ENCODE results near the gene HEXB. TPM values are rescaled to one million over a fixed set of nuclear protein-coding genes. Genes with fewer than 3 reads are reported as not detected.
A peak's percentile ranks its signal among the peaks of the same experiment; 100 is the strongest.

HEXB gene
- total RNA-seq: 103 TPM

- DNase-seq (ENCODE audit: low spot score) (peak; percentile 95), ATAC-seq (peak; percentile 98)
- intact Hi-C loops (cut with DNase I): no loop called here
Observed at GRCh38 chr5:74684900-74685851, at the start of gene HEXB. Gene HEXB, plus strand, starts transcription at chr5:74685233. Its CDS starts 28 bp downstream, at chr5:74685261.

- no peak for DNase-seq (ENCODE audit: low spot score)
- intact Hi-C loops (cut with DNase I): no loop called here
- no peak for ATAC-seq
Observed at GRCh38 chr5:74636149-74636548, 48.9 kb upstream of the HEXB start.

DNA sequence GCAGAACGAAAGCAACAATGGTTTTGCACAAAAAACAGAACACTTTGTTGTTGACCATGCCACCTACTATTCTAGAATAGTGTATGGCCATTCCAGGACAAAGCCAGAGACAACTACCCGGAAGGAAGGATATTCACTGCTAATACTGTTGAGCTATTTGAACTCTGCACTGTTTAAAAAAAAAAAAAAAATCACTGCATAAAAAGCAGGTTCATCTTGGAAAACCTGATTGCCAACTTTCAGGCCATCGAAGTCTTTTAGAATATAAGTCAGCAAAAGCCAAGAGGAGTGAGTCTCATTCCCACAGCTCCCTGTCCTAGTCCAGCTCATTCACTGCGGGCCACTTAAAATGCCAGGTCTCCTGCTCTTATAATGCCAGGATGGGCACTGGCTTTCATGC lies 48.5 kb upstream of the HEXB start:
- DNase-seq (ENCODE audit: low spot score) (no peak), ATAC-seq (no peak)
- intact Hi-C loops (cut with DNase I): no loop called here

DNA sequence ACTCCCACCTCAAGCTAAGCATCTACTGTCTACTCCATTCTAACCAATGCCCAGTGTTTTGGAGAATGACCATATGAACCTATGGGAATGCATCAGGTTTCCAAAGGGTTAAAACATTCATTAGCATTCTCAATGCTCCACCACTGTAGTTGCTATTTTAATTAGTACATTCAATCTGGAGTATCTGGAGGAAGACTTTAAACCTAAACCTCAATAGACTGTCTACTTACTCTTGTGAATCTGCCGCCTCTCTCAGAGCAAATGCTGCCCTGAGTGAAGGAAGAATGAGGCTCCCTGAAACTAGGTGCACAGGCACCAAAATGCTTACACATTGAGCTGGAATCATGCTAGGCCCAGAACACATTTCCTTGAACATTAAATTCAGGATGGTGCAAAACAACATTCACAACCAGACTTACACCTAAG lies 46.5 kb upstream of the HEXB start:
- intact Hi-C loops (cut with DNase I): no loop called here
- no peak for ATAC-seq

GRCh38 chr5:74638970-74639806 lies 45.8 kb upstream of the HEXB start:
- no peak for ATAC-seq
- intact Hi-C loops (cut with DNase I): no loop called here
- DNase-seq (ENCODE audit: low spot score): no peak

More for the DNA sequence above, 46.5 kb upstream of the HEXB start:
- DNase-seq (ENCODE audit: low spot score): no peak

- DNase-seq (ENCODE audit: low spot score): peak; percentile 70
- ATAC-seq: peak; percentile 38
- intact Hi-C loops (cut with DNase I): loop anchor here (10.0 kb wide), 2 partner anchors 605 to 1045 kb away; no protein-coding TSS in a partner anchor
Observed at GRCh38 chr5:74639807-74640449, 45.1 kb upstream of the HEXB start.

GRCh38 chr5:74640450-74640953 lies 44.5 kb upstream of the HEXB start, which contains the start of gene ENC1:
Gene ENC1, minus strand, starts transcription at chr5:74640728. Its CDS starts 4,243 bp downstream, at chr5:74636485.
- intact Hi-C loops (cut with DNase I): loop anchor here (10.0 kb wide), 2 partner anchors 606 to 1046 kb away; no protein-coding TSS in a partner anchor

GRCh38 chr5:74640954-74641734 lies 43.9 kb upstream of the HEXB start:
- ATAC-seq (peak; percentile 76), DNase-seq (ENCODE audit: low spot score) (peak; percentile 85)
- intact Hi-C loops (cut with DNase I): loop anchor here (10.0 kb wide), 2 partner anchors 606 to 1046 kb away; no protein-coding TSS in a partner anchor

More at GRCh38 chr5:74640450-74640953, 44.5 kb upstream of the HEXB start, which contains the start of gene ENC1:
- DNase-seq (ENCODE audit: low spot score) (peak; percentile 88), ATAC-seq (peak; percentile 91)

DNA sequence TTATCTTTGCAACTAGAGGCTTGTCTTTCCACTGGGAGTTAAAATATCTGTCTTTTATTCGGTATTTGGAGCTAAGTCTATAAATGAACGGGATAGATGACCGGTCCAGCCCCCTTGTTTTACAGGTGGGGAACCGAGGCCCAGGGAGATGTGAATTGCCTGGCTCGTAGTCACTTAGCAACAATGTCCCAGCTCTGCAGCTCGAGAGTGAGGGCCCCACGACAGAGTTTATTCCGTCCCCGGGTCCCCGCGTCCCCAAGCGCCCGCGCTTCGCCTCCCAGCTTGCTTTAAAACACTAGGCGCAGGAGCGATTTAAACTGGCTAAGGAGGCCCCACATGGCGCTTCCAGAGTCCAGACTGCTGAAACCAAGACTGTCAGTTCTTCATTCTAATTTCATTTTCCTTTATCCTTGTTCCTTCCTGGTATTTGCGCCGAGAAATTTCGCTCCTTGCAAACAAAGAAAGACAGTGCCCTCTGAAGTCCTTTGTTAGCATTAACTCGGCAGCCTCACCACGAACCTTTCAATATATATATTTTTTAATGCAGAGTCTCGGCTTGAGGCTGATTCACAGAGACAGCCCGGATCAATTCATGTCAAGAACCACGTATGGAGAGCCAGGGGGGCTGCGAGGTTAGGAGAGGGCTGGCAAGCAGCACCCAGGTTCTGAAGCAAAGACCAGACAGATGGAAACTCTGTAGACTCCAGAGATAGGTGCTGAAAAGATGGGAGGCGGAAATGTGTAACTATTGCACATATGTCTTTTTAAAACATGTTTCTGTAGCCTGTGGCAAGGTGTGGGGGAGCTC lies 43.1 kb upstream of the HEXB start:
- ATAC-seq (peak; percentile 61), DNase-seq (ENCODE audit: low spot score) (peak; percentile 66)
- intact Hi-C loops (cut with DNase I): loop anchor here (10.0 kb wide), 2 partner anchors 607 to 1047 kb away; no protein-coding TSS in a partner anchor

DNA sequence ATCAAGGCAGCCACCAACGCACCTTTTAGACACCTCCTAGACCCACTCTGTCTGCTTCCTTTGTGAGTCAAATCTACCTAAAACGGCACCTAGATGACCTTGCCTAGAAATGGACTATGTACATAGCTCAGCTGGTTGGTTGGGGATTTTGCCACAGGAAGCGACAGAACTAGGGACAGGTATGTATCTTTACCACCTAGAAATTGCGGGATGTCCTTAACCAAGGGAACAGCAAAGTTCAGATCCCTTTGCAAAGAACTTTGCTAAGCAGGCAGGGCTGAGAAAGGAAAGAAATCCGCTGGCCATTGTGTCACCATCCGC lies 42.5 kb upstream of the HEXB start:
- DNase-seq (ENCODE audit: low spot score): no peak
- intact Hi-C loops (cut with DNase I): loop anchor here (10.0 kb wide), 2 partner anchors 608 to 1048 kb away; no protein-coding TSS in a partner anchor
- ATAC-seq: no peak

DNA sequence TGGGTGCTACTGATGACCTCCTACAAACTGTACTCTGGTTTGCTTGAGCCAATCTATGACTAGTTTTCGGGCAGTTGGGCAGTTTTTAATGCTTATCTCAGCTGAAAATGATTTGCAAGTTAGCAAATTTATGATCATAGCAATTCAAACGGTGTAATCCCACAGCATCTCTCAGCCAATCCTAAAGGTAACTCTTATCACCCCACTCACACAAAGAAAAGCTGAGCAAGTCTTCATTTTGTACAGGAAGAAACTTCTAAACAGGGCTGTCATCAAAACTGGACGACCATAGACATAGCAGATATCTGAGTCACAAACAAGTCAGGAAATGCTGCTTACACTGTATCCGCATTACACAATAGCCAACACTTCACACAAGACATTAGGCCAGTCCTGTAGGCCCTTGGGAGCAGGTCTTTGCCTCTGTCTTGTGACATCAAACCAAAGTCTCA lies 41.9 kb upstream of the HEXB start:
- no peak for ATAC-seq
- intact Hi-C loops (cut with DNase I): loop anchor here (10.0 kb wide), 2 partner anchors 608 to 1048 kb away; no protein-coding TSS in a partner anchor
- DNase-seq (ENCODE audit: low spot score): no peak

DNA sequence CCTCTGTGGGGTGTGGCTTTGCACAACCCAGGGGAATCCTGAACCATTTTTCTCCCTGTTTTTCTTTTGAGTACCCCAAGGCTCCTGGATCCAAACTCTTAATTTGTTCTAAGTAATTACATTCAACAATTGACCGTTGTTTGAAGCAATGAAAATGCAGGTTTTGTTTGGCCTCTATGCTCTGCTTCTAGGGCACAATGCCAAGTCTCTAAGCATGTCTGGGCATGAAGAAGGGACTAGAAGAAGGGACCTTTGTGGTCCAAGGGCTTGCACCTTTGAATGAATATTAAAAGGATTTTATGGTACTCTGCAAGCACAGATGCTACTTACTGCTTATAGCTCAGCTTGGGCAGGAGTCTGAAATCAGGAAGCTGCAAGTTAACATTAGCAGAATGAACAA lies 37.9 kb upstream of the HEXB start:
- intact Hi-C loops (cut with DNase I): loop anchor here (5.0 to 10.0 kb wide), 3 partner anchors 612 to 1052 kb away; no protein-coding TSS in a partner anchor
- ATAC-seq (no peak), DNase-seq (ENCODE audit: low spot score) (no peak)

- ATAC-seq: peak; percentile 89
- no peak for DNase-seq (ENCODE audit: low spot score)
- intact Hi-C loops (cut with DNase I): loop anchor here (5.0 to 10.0 kb wide), 3 partner anchors 614 to 1054 kb away; no protein-coding TSS in a partner anchor
Observed at GRCh38 chr5:74648835-74649293, 36.2 kb upstream of the HEXB start.

- DNase-seq (ENCODE audit: low spot score) (no peak), ATAC-seq (no peak)
- intact Hi-C loops (cut with DNase I): loop anchor here (5.0 to 10.0 kb wide), 3 partner anchors 615 to 1055 kb away; no protein-coding TSS in a partner anchor
Observed at GRCh38 chr5:74649421-74649973, 35.5 kb upstream of the HEXB start.

DNA sequence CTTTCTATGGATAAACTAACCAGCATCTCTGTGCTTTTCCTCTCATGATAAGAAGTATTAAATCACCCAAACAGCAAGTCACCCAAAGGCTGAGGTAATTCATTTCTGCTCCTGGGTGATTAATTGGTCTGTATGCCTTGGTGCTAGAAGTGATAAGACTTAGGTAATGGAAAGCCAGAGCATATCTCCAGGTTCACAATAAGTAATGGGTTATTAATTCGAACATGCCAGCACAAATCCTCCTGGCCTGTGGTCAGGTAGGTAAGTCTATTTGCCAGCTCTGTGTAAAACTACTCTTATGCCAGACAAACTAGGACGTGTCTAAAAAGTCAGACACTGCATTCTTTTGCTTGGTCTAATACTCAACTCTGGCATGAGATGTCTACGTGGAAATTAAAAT lies 33.3 kb upstream of the HEXB start:
- intact Hi-C loops (cut with DNase I): no loop called here
- DNase-seq (ENCODE audit: low spot score) (no peak), ATAC-seq (no peak)

DNA sequence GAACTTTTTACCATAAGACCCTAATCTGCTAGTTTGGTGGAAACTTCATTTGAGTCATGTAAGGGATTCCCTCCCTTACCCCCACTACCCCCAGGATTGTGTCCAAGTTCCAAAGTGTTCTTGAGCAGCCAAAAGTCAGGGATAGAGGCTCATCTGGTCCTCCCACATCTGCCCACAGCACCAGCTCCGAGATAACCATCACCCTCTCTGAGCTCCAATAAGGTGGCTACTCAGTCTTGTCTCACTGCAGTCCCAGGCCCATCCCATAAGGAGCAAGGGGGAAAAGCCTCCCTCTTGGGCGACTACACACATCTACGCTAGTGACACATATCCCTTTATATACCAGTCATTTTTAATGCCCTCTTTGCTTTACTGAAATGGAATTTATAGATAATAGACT lies 32.5 kb upstream of the HEXB start:
- DNase-seq (ENCODE audit: low spot score): no peak
- intact Hi-C loops (cut with DNase I): no loop called here
- no peak for ATAC-seq

Measured in sciatic nerve (tissue), 2 donors.